Measurements from ENCODE around the gene PCDH7.

Gene PCDH7, protein sequence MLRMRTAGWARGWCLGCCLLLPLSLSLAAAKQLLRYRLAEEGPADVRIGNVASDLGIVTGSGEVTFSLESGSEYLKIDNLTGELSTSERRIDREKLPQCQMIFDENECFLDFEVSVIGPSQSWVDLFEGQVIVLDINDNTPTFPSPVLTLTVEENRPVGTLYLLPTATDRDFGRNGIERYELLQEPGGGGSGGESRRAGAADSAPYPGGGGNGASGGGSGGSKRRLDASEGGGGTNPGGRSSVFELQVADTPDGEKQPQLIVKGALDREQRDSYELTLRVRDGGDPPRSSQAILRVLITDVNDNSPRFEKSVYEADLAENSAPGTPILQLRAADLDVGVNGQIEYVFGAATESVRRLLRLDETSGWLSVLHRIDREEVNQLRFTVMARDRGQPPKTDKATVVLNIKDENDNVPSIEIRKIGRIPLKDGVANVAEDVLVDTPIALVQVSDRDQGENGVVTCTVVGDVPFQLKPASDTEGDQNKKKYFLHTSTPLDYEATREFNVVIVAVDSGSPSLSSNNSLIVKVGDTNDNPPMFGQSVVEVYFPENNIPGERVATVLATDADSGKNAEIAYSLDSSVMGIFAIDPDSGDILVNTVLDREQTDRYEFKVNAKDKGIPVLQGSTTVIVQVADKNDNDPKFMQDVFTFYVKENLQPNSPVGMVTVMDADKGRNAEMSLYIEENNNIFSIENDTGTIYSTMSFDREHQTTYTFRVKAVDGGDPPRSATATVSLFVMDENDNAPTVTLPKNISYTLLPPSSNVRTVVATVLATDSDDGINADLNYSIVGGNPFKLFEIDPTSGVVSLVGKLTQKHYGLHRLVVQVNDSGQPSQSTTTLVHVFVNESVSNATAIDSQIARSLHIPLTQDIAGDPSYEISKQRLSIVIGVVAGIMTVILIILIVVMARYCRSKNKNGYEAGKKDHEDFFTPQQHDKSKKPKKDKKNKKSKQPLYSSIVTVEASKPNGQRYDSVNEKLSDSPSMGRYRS (N-terminal part only)

DNA sequence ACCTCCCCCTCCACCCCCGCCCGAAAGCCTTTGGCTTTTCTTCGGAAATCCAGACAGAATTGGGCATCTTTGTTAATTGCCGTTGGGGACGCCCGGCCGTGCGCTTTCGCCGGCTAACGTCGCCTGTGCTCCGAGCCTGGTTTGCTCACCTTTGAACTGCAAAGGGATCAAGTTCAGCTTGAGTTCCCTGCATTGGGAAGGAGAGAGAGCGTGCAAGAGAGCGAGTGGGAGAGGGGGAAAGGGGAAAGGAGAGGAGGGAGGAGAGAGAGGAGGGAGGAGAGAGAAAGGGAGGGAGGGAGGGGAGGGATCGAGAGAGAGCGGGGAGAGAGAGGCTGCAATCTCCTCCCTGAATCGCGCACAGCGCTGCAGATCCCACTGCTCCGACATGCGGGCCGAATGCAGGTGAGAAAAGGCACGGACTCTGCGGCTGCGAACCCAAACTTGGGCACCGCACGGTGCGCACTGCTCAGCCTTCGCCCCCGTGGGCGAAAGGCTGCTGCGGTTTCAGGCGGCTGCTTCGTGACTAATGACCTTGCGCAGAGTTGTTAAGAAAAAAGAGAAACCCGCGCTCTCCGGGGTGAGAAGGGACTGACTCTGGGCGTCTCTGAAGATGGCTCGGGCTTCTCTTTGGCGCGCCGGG is at the start of gene PCDH7:
TSS of gene PCDH7 (plus strand) at position 349 of the 640 bp plus-strand sequence. CDS start 1,054 bp downstream, outside the sequence.
- Mint-ChIP-seq H3K9me3 (no peaks in the 10 kb centered on the region), H3K36me3 (ENCODE audit: low read depth) (peaks cover 2% of the 10 kb centered on the region), H3K27ac (no peak within 1 kb of the TSS), H3K27me3 (peaks cover 64% of the 10 kb centered on the region), H3K4me3 (peak within 1 kb of the TSS; percentile 69), H3K4me1 (peaks cover 42% of the 10 kb centered on the region)
- peak; percentile 38 for ATAC-seq
- peak; percentile 4 for DNase-seq

- Mint-ChIP-seq H3K27me3 (no peaks in the 10 kb centered on the region), H3K4me1 (no peaks in the 10 kb centered on the region), H3K27ac (no peak overlapping the region), H3K9me3 (peaks cover 14% of the 10 kb centered on the region), H3K4me3 (no peak overlapping the region), H3K36me3 (ENCODE audit: low read depth) (no peaks in the 10 kb centered on the region)
- DNase-seq (no peak), ATAC-seq (no peak)
These were observed 48.2 kb upstream of the PCDH7 start for GRCh38 chr4:30671926-30672448.

DNA sequence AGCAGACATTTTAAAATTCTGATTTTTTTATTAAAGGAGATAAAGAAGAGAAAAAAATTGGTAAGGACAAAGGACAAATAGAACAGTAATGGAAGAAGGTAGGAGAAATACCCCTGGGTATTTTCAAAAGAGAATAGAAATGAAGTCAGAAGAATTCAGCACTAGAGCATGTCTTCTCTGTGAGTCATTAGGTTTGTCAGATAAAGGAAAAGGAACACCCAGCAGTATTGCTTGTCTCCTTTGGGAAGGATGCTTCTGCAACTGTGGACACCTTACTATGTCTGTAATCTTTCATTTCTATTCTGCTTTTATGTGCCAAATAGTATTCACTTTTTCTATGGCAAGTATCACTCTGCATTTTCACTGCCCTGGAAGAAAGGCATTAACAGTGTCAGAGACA is 24.0 kb upstream of the PCDH7 start:
- DNase-seq (no peak), ATAC-seq (no peak)
- Mint-ChIP-seq H3K27ac (no peak overlapping the region), H3K36me3 (ENCODE audit: low read depth) (no peaks in the 10 kb centered on the region), H3K4me1 (no peaks in the 10 kb centered on the region), H3K9me3 (peaks cover 3% of the 10 kb centered on the region), H3K27me3 (no peaks in the 10 kb centered on the region), H3K4me3 (no peak overlapping the region)

- no peak overlapping the region for H3K4me3 Mint-ChIP-seq
- H3K4me1 Mint-ChIP-seq, result peaks cover 28% of the 10 kb centered on the region
- peaks cover 34% of the 10 kb centered on the region for H3K27me3 Mint-ChIP-seq
- peaks cover 16% of the 10 kb centered on the region for H3K9me3 Mint-ChIP-seq
- ATAC-seq, result no peak
- H3K27ac Mint-ChIP-seq, result no peak overlapping the region
- DNase-seq, result peak; percentile 1
- H3K36me3 Mint-ChIP-seq (ENCODE audit: low read depth), result peaks cover 4% of the 10 kb centered on the region
These were observed 5.6 kb upstream of the PCDH7 start for GRCh38 chr4:30714408-30715031.

DNA sequence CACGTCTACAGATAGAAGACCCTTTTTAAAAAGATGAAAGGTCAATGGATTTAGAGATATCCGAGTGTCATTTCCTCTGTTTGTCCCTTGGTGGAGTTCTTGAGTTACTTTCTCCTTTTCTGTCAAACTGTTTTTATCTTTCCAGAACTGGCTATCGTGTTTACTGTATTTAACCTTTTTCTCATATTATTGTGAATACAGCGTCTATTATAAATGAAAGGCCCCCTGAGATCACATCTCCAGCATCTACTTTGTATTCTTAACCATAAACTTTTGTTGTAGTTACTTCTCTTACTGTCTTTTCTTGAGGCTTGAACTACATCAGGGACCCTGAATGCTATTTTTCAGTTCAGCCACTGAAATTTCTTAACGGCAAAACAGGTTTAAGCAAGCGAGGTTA is 4.0 kb upstream of the PCDH7 start:
- H3K27me3 Mint-ChIP-seq, result peaks cover 48% of the 10 kb centered on the region
- DNase-seq (no peak), ATAC-seq (no peak)
- H3K27ac Mint-ChIP-seq, result no peak overlapping the region
- peak overlapping the region; percentile 43 for H3K4me3 Mint-ChIP-seq
- peaks cover 4% of the 10 kb centered on the region for H3K9me3 Mint-ChIP-seq
- H3K36me3 Mint-ChIP-seq (ENCODE audit: low read depth), result peaks cover 2% of the 10 kb centered on the region
- peaks cover 41% of the 10 kb centered on the region for H3K4me1 Mint-ChIP-seq

DNA sequence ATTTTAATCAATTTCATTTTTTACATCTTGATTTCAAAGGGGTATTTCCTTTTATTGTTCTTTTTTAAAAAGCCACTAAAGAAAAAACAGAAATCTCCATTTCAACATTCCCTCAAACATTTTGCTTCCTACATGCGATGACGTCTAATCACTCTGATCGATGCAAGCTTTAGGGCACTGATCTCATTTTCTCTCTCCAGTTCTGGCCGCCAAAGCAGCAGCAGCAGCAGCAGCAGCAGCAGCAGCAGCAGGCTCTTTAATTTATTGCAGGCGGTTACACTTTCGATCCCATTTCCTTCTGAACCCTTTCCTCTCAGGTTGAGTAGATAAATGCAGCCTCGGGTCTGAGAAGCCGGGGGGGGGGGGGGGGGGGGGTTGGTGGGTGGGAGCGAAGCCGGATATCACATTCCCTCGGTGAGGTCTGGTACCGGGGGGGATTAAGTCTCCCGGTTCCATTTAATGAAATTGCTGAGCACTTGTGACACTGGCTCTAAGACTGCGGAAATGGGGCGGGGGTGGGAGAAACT is 3.4 kb upstream of the PCDH7 start:
- peaks cover 42% of the 10 kb centered on the region for H3K4me1 Mint-ChIP-seq
- H3K27ac Mint-ChIP-seq, result no peak overlapping the region
- DNase-seq (no peak), ATAC-seq (no peak)
- peaks cover 51% of the 10 kb centered on the region for H3K27me3 Mint-ChIP-seq
- peaks cover 1% of the 10 kb centered on the region for H3K9me3 Mint-ChIP-seq
- H3K4me3 Mint-ChIP-seq, result peak overlapping the region; percentile 43
- peaks cover 2% of the 10 kb centered on the region for H3K36me3 Mint-ChIP-seq (ENCODE audit: low read depth)

GRCh38 chr4:30717208-30718020 is 2.8 kb upstream of the PCDH7 start:
- DNase-seq (peak; percentile 13), ATAC-seq (peak; percentile 41)
- peaks cover 51% of the 10 kb centered on the region for H3K27me3 Mint-ChIP-seq
- H3K4me1 Mint-ChIP-seq, result peaks cover 42% of the 10 kb centered on the region
- peak overlapping the region; percentile 50 for H3K4me3 Mint-ChIP-seq
- H3K9me3 Mint-ChIP-seq, result no peaks in the 10 kb centered on the region
- H3K36me3 Mint-ChIP-seq (ENCODE audit: low read depth), result peaks cover 2% of the 10 kb centered on the region
- no peak overlapping the region for H3K27ac Mint-ChIP-seq

- H3K4me3 Mint-ChIP-seq, result peak overlapping the region; percentile 40
- peaks cover 56% of the 10 kb centered on the region for H3K27me3 Mint-ChIP-seq
- DNase-seq (peak; percentile 5), ATAC-seq (no peak)
- H3K9me3 Mint-ChIP-seq, result no peaks in the 10 kb centered on the region
- H3K27ac Mint-ChIP-seq, result no peak overlapping the region
- H3K4me1 Mint-ChIP-seq, result peaks cover 42% of the 10 kb centered on the region
- H3K36me3 Mint-ChIP-seq (ENCODE audit: low read depth), result peaks cover 2% of the 10 kb centered on the region
These were observed 2.1 kb upstream of the PCDH7 start for GRCh38 chr4:30718021-30718542.

GRCh38 chr4:30718641-30719453 is 1.3 kb upstream of the PCDH7 start:
- Mint-ChIP-seq H3K9me3 (no peaks in the 10 kb centered on the region), H3K36me3 (ENCODE audit: low read depth) (peaks cover 2% of the 10 kb centered on the region), H3K27me3 (peaks cover 63% of the 10 kb centered on the region), H3K27ac (no peak overlapping the region), H3K4me3 (peak overlapping the region; percentile 40), H3K4me1 (peaks cover 42% of the 10 kb centered on the region)
- peak; percentile 1 for DNase-seq
- ATAC-seq, result no peak

- peaks cover 68% of the 10 kb centered on the region for H3K27me3 Mint-ChIP-seq
- peaks cover 2% of the 10 kb centered on the region for H3K36me3 Mint-ChIP-seq (ENCODE audit: low read depth)
These were observed 632 bp upstream of the PCDH7 start for GRCh38 chr4:30719454-30720020.

GRCh38 chr4:30720661-30721184 is 554 bp downstream of the PCDH7 start:
- Mint-ChIP-seq H3K9me3 (no peaks in the 10 kb centered on the region), H3K36me3 (ENCODE audit: low read depth) (peaks cover 2% of the 10 kb centered on the region), H3K4me1 (peaks cover 42% of the 10 kb centered on the region), H3K4me3 (peak overlapping the region; percentile 69), H3K27ac (no peak overlapping the region), H3K27me3 (peaks cover 64% of the 10 kb centered on the region)
- DNase-seq (peak; percentile 4), ATAC-seq (no peak)

More at GRCh38 chr4:30719454-30720020, 632 bp upstream of the PCDH7 start:
- Mint-ChIP-seq H3K9me3 (no peaks in the 10 kb centered on the region), H3K4me3 (peak overlapping the region; percentile 8), H3K27ac (no peak overlapping the region), H3K4me1 (peaks cover 42% of the 10 kb centered on the region)
- ATAC-seq (no peak), DNase-seq (peak; percentile 5)
